GM15510 (cell line): ENCODE data around the gene TSPAN4.

Experiments used
- POLR2A ChIP-seq: IDR thresholded peaks from 3 replicates; pipeline ENCODE4 v1.6.1; 2011; ENCODE audit warnings: borderline replicate concordance; ENCODE audit not compliant: insufficient read length; ENCODE audit errors: extremely low read depth

The TSPAN4 gene

DNA sequence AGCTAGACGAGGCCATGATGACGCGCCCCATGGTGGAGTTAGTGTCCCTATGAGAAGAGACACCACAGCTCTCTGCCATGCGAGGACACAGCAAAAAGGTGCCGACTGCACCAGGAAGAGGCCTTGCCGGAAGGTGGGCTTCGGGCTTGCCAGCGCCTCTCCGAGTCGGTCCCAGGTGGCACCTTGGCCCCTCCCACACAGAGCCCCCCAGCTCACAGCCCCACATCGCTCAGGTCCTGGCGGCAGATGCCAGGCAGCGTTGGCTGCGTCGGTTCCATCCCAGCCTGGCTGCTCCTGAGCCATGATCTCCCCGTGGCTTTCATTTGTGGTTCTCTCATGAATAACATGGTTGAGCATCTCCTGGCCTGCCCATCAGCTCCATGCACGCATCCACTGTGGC, 43.9 kb downstream of the TSPAN4 start:
- TF ChIP-seq POLR2A = no peak

DNA sequence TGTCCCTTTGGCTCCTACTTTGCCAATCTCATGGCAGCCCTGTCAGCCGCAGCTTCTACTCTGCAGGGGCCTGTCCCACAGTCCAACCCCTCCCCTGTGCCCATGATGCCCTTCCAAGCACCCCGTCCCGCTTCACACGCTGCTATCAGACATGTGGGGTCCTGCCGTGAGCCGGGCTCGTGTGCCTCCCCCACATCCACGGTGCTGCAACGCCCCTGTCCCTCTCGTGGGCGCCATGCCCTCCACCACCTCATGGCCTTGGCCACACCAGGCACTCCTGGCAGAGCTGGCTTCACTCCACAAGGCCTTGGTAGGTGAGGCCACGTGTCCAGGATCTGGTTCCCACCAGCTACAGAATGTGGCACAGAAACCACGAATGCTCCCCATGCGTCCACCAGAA, 44.9 kb downstream of the TSPAN4 start:
- TF ChIP-seq POLR2A = no peak

DNA sequence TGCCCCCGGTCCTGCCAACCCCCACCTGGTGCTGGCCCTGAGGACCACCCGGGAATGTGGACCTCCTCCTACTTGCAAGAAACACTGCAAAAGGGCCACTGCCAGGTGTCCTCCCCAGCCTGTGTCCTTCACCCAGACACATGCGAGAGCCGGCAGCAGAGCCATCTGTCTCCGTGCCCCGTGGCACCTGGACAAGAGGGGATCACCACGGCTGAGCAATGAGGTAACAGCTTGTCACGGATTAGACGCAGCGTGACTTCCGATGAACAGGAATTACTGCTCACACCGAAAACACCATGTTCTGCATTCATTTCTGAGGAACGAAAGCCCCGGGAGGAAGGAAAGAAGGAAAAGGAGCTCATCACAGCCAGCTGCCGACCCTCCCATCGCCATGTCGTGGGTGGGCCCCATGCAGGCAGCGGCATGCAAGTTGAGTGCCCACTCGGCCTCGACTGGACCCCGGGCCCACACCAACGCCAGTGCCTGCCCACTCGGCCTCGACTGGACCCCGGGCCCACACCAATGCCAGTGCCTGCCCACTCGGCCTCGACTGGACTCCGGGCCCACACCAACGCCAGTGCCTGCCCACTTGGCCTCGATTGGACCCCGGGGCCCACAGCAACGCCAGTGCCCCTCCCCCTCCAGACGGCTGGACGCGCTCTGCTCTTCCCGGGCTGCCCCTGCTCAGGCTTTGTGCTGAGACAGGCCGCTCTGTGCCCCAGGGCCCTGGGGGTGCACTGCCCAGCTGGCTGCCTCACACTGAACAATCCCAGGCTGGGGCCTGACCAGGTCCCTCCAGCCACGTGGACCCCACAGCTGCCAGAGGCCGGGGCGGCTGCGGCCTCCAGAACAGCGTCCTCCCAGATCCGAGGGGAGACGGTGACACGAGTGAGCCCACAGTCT, 45.9 kb downstream of the TSPAN4 start:
- TF ChIP-seq POLR2A = no peak

DNA sequence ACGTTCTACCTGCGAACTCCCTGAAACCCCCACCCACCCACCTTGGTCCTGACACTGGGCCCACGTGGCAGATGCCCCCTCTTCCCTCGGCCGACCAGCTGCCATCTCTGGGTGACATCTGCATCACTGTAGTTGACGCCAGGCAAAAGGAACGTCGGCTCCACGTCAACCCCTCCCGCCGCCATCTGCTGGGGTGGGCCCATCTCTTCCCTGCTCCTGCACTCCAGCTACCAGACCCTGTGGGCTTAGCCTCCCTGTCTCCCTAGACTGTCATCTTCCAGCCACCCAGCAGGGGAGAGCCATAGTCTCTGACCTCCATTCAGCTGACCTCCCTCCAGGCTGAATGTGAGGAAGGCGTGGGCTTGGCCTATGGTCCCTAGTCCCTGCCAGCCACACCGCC, 46.6 kb downstream of the TSPAN4 start:
- no peak for TF ChIP-seq POLR2A

DNA sequence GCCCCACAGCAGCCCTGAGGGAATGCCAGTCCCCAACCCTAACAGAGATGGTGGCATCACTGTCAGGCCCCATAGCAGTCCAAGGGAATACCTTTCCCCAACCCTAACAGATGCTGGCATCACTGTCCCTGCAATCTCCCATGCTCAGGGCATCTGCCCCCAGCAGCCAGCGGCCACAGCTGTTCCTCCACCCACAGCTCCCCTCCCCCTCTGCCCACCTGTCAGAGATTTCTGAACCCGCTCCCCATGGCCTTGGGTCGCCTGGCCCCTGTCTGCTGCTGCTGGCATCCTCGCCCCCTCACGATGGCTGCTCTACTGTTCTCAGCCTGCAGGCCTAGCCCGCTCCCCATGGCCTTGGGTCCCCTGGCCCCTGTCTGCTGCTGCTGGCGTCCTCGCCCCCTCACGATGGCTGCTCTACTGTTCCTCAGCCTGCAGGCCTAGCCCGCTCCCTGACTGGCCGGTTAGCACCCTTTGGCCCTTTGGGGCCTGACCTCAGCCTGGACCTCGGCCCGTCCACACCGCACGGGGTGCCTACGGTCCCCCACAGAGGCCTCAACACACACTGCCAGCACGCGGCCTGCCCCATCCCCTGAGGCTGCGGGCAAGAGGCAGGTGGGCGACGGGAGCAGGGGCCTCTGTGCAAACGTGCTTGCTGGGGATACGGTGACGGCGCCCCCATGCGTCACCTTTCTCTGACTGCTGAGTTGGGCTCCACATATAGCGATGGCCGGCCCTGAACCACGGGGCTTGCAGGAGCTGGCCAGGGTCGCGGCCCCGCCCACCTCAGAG, 47.2 kb downstream of the TSPAN4 start:
- no peak for TF ChIP-seq POLR2A

DNA sequence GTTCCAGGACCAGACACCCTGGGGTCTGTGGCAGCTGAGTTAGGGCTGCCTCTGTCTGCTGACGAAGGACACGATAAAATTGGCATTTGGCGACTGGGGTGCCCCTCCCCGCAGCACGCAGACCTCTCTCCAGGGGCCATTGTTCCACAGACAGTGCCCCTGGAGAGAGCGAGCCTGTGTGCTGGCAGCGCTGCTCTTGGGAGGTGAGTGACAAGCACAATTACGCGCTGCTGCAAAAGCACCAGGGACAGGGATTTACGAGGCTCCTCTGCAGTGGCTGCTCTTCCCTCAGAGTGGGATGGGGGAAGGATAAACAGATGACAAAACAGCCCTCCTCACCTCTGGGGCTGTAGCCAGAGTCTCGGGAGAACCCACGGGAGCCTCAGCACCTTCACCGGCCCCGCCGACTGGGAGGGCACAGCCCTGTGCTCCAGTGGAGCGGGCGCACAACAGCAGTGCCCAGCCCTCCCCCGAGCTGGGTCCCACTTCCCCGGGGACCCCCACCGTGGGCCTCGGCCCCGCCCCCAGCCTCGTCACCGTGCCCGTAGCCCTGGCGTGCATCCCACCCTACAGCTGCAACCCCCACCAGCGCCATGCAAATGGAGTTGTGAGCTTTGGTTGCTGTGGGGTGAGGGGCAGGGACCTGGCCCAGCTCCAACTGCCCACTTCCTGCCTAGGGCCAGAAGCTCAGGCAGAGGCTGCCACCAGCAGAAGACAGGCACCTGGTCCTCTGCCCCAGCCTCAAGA, 48.3 kb downstream of the TSPAN4 start:
- TF ChIP-seq POLR2A = no peak

DNA sequence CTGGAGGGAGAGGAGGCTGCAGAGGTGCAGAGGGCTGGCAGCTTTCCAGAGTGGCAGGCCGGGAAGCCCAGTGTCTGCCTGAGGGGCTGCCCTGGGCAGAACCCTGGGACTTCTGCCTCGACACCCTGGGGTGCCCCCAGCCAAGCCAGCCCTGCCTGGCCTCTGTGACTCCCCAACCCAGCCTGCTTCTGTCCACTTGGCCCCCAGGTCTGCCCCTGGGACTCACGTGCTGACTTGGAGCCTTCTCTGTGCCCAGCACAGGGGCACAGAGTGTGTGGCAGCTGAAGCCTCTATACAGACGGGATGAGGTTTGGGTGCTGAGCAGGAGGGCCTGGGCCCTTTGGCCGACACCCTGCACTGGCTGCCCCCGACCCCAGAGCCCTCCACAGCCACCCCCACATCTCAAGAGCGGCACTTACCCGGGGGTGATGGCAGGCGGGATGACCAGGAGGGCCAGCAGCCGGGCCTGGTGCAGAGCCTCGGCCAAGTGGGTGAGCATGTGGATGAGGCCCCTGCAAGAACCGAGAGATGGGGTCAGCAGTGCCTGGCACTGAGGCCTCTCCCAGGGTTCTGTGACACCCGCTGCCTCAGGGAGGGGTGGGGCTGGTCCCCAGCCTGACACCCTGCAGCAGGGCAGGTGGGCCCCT, 50.5 kb downstream of the TSPAN4 start:
- no peak for TF ChIP-seq POLR2A

DNA sequence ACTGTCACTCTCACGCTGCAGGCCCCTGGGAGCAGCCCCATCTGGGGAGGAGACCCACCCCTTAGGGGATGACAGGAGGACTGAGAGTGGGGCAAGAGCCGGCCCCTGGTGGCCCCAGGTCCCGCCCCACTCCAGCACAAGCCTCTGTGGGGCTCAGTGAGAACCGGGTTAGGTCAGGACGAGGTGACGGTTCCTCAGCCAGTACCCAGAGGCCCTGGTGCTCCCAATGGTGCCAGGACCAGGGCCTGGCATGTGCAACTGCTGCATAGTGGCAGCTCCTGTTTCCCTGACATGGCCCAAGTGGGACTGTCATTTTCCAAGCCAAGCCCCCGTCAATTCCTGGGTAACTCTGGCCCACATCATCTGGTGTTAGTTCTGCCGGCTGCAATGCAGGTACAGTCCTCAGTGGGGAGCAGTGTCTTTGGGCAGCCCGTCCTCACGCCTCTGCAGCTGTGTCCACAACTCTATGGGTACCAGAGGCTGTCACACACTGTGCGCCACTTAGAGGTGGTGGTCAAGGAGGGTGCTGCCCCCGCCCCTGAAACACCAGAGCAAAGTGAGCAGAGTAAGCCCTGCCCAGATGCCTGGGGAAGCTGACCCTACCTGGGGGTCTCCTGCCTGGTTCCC, 52.0 kb downstream of the TSPAN4 start:
- TF ChIP-seq POLR2A = no peak

DNA sequence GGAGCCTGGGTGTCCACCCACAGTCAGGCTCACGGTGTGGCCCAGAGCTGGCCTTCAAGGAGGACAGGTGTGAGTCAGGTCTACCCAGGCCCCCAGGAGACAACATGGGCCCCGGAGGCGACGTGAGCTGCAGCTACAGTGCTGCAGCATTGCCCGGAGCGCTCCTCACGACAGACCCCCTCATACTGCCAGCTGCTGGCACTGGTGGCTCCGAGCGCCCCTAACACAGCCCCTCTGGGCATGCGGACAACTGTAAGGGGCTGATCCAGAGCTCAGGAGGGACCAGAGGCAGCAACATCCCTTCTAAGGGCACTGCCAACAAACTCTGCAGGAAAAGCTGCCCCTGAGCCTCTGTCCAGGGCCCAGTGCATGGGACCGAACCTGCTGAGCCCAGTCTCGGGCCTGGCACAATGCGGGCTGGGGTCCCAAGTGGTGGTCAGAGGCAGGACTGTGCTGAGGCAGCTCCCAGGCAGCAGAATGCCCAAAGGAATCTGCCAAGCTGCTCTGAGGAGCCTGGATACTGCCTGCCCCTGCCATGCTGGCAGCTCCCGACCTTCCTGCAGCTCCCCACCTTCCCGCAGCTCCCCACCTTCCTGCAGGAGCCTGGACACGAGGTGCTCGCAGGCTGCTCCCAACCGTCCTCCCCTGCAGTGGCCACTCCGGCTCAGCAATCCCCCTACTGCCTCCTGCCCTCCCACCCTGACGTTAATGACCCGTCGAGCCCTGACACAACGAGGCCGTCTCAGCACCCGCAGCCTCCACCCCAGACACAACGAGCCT, 52.9 kb downstream of the TSPAN4 start:
- TF ChIP-seq POLR2A = no peak

DNA sequence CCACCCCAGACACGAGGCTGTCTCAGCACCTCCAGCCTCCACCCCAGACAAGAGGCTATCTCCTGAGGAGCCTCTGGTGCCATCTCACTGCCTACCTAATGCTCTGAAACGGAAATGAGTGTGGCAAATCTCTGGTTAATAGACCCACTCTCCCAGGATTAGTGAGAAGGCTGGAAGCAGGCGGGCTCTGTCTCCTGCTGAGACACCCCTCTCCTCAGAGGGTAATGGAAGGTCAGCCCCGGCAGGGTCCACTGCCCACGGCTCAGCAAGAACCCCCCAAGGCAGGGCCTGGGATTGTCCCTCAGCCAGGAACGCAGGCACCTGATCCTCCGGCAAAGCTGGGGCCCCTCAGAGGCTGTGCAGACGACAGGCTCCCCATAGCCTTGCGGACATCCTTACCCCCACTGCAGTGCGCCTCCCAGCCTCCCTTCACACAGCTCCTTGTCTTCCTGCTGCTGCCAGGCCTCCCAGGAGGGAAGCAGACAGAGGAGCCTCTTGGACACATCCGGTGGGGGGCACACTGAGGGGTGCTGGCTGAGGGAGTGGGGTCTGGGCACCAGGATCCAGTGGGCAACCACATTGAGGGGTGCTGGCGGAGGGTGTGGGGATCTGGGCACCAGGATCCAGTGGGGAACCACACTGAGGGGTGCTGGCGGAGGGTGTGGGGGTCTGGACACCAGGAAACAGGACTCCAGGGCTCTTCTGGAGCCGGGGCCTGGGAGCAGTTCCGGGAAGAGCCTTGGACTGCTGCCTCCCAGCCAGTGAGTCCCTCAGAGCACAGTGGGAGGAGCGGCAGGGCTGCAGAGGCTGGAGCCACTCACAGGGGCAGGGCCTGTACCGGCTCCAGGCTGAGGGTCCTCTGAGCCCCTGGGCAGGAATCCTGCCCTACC, 54.8 kb downstream of the TSPAN4 start:
- TF ChIP-seq POLR2A = no peak

DNA sequence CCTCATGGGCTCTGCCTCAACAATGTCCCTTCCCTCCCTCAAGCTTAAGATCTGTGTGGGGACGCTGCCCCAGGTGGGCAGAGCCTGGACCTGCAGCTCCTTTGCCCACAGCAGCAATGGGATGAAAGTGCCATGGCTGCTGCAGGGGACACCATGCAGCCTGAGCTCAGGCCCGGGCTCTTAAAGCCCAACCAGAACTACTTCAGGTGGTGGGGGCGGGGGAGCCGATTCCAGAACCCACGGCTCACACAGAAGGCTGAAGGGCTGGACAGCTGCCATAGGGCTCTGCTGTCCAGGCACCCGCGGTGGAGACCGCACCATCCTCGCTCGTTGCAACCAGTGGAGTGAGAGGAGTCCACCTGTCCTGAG, 55.5 kb downstream of the TSPAN4 start:
- TF ChIP-seq POLR2A = no peak

DNA sequence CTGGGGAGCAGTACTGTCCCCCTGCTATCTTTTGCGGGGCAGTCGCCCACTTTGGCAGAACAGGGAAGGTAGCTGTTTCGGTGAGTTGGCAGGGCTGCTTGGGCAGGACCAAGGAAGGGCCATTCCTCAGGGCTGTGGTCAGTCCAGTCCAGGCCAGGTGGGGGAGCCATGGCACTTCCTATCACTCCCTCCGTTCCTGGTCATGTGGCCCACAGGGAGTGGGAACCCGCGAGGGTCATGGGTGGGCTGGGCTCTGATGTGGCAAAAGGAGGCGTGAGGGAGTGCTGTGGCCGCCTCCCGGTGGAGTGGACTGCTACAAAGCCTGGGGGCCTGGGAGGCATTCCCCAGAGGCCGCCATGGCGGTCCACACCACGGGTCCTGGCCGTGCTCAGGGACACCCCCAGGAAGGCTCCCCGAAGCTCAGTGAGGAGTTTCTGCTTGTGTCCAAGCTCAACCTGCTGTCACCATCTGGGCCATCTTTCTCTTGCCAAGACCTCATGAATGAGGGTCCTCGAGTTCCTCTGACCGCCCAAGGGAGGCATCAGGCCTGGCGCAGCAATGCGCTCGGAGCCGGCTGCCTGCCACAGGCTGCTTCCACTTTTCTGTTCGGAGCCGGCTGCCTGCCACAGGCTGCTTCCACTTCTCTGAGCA, 56.0 kb downstream of the TSPAN4 start:
- no peak for TF ChIP-seq POLR2A

DNA sequence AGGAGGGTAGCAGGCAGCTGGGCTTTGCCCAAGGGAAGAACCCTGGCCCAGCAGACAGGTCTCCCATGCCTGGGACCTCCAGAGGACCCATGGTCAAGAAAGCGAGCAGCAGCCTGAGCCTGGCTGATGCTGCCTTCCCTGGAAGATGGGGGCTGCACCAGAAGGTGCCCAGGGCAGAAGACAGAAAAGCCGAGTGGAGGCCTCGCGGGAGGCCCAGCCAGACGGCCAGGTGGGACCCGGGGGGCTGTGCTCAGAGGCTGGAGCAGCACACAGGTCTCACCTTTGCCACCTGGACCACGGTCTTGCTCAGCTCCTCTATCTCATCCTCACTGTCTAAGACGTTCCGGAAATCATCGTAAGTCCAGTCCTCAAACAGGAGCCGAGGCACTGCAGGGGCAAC, 57.1 kb downstream of the TSPAN4 start:
- TF ChIP-seq POLR2A = no peak

DNA sequence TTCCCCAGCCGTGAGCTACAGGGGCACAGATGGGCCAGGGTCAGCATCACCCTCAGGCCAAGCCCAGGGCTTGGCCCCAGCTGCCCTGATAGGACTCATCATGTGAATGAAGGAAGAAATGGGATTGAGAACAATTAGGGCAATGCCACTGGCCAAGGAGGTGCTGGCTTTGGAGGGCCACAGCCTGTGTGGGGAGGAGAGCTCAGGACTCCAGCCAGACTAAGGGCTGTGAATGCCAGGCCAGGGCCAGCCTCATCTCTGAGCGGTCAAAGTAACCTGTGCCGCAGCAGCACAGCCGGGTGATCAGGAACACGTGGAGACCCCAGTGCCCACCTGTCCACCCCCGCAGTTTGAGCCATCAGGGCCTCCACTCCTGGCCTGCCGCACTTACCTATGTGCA, 57.9 kb downstream of the TSPAN4 start:
- TF ChIP-seq POLR2A = no peak
